SK-N-SH treated with all-trans-retinoic acid at 6 μM for 48 hours (cell line): Measurements from ENCODE around the gene POLR3A.

ENCODE experiments used
- ATAC-seq: fragments of 200-7000 bp; cut with Tn5 transposase; 3 replicates; pipeline ENCODE4 v1.9.1; 2020; ENCODE audit warnings: mild to moderate bottlenecking, moderate library complexity
- BACH2 ChIP-seq: fragments of 250-450 bp; sonication (Bioruptor Pico); IDR thresholded peaks from 2 replicates; pipeline ENCODE4 v1.9.0; 2021; ENCODE audit warnings: mild to moderate bottlenecking, borderline replicate concordance
- CSDC2 ChIP-seq: fragments of 250-450 bp; sonication (Bioruptor Pico); IDR thresholded peaks from 2 replicates; pipeline ENCODE4 v1.5.0; 2020; ENCODE audit warnings: mild to moderate bottlenecking, moderate library complexity
- ESRRG ChIP-seq: fragments of 250-450 bp; sonication (Bioruptor Pico); IDR thresholded peaks from 2 replicates; pipeline ENCODE4 v1.6.1; 2021; ENCODE audit warnings: mild to moderate bottlenecking
- GLIS3 ChIP-seq: fragments of 250-450 bp; sonication (Bioruptor Pico); IDR thresholded peaks from 2 replicates; pipeline ENCODE4 v1.5.0; 2020; ENCODE audit warnings: mild to moderate bottlenecking, moderate library complexity
- ISL1 ChIP-seq: fragments of 250-450 bp; sonication (Bioruptor Pico); IDR thresholded peaks from 2 replicates; pipeline ENCODE4 v2.1.2; 2022; ENCODE audit warnings: mild to moderate bottlenecking, moderate library complexity
- POU6F1 ChIP-seq: fragments of 250-450 bp; sonication (Bioruptor Pico); IDR thresholded peaks from 2 replicates; pipeline ENCODE4 v1.8.0; 2021; ENCODE audit warnings: low read depth, mild to moderate bottlenecking, moderate library complexity, borderline replicate concordance
- PPARA ChIP-seq: fragments of 250-450 bp; sonication (Bioruptor Pico); IDR thresholded peaks from 2 replicates; pipeline ENCODE4 v1.5.0; 2020; ENCODE audit warnings: mild to moderate bottlenecking, borderline replicate concordance
- RARB ChIP-seq: fragments of 250-450 bp; sonication (Bioruptor Pico); IDR thresholded peaks from 2 replicates; pipeline ENCODE4 v1.8.0; 2021; ENCODE audit warnings: mild to moderate bottlenecking, moderate library complexity
- SNAI2 ChIP-seq: fragments of 250-450 bp; sonication (Bioruptor Pico); IDR thresholded peaks from 2 replicates; pipeline ENCODE4 v1.5.0; 2020; ENCODE audit warnings: mild to moderate bottlenecking, moderate library complexity
- TCF4 ChIP-seq: fragments of 250-450 bp; sonication (Bioruptor Pico); IDR thresholded peaks from 2 replicates; pipeline ENCODE4 v1.8.0; 2021; ENCODE audit warnings: mild to moderate bottlenecking, moderate library complexity, borderline replicate concordance
- TOX ChIP-seq: fragments of 250-450 bp; sonication (Bioruptor Pico); IDR thresholded peaks from 2 replicates; pipeline ENCODE4 v1.8.0; 2021; ENCODE audit warnings: mild to moderate bottlenecking, moderate library complexity, borderline replicate concordance
- TSHZ2 ChIP-seq: fragments of 250-450 bp; sonication (Bioruptor Pico); IDR thresholded peaks from 2 replicates; pipeline ENCODE4 v1.5.0; 2020; ENCODE audit warnings: mild to moderate bottlenecking, moderate library complexity
- ZFP3 ChIP-seq: fragments of 250-450 bp; sonication (Bioruptor Pico); IDR thresholded peaks from 2 replicates; pipeline ENCODE4 v1.5.0; 2020; ENCODE audit warnings: mild to moderate bottlenecking, moderate library complexity
- ZFP30 ChIP-seq: fragments of 450-650 bp; formaldehyde crosslinking; IDR thresholded peaks from 2 replicates; pipeline ENCODE4 v1.5.0; 2022; ENCODE audit warnings: mild to moderate bottlenecking, moderate library complexity
- ZNF565 ChIP-seq: fragments of 450-650 bp; formaldehyde crosslinking; conservative IDR thresholded peaks from 2 replicates; pipeline ENCODE4 v1.5.0; 2020; ENCODE audit warnings: low read depth, mild to moderate bottlenecking, moderate library complexity
- ZNF70 ChIP-seq: fragments of 450-650 bp; formaldehyde crosslinking; IDR thresholded peaks from 2 replicates; pipeline ENCODE4 v1.5.0; 2020; ENCODE audit warnings: mild to moderate bottlenecking, moderate library complexity
- ZNF8 ChIP-seq: fragments of 450-650 bp; formaldehyde crosslinking; IDR thresholded peaks from 2 replicates; pipeline ENCODE4 v1.5.0; 2020; ENCODE audit warnings: mild to moderate bottlenecking, moderate library complexity
- TF ChIP-seq, protein P1 (sequence below): fragments of 250-450 bp; sonication (Bioruptor Pico); IDR thresholded peaks from 2 replicates; pipeline ENCODE4 v1.5.1; 2020; ENCODE audit warnings: low read depth, mild to moderate bottlenecking, moderate library complexity
- TF ChIP-seq, protein P2 (sequence below): fragments of 250-450 bp; sonication (Bioruptor Pico); IDR thresholded peaks from 2 replicates; pipeline ENCODE4 v1.5.1; 2021; ENCODE audit warnings: mild to moderate bottlenecking, moderate library complexity

The POLR3A gene

DNA sequence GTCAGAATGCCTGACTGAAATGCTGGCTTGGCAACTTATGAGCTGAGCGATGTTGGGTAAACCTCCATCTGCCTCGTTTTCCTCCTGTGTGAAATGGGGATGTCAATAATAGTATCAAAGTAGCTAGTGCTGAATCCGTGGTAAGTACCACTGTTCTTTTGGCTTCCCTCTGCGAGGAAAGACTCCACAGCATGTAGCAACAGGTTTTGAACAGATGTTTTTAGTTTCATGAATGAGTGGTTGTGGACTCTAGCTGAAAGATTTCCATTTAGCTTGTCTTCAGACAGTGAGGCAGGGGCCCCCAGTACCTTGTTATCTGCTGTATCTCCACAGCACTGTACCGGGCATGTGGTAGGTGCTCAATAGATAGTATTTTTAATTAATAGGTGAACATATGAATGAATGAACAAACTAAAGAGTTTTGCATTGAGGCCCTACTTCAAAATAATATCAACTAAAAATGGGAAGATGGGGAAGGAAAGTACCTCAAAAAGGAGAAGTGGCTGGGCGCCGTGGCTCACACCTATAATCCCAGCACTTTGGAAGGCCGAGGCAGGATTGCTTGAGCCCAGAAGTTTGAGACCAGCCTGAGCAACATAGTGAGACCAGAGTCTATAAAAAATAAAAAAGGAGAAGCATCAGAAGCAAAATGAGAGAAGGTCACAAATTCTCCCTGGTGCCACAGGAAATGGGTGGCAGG lies 97.1 kb downstream of the POLR3A start (continued):
- no peak for TF ChIP-seq POU6F1 (CRISPR knock-in tag)

DNA sequence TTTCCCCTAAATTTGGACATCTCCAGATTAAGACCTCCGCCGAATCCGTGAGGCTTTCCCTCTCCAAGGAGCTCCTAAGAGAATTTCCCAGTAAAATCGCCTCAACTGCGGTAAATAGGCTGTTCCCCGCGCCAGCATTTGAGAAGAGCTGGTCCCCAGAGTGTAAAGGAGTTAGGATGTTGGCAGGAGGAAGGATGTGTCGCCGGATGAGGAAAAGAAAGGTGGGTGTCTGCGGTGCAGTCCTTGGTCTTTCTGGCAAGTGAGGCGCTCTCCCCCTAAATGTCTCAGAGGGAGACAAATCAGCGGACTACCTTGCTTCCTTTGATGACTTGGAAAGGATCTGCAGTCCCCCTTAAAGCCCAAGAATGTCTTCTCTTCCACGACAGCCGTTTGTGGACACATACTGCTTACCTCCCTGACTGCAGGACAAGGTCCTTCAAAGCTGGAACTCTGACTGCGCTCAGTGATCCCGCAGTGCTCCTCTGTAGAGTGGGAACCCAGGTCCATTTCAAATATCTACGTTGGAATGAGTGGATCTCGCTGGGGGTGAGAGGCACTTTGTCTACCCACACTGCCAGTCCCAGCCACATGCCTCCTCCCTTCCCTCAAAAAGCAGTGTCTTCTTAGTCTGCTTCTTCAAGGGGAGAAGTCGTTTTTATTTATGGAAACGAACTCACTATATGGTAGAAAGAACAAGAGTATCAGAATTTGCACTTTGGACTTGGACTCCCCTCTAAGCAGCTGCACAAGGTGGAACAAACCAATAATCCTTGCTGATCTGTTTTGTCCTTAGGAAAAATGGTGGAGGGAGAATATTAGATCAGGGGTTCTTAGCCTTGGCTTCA lies 101.7 kb downstream of the POLR3A start:
- no peak for ATAC-seq
- TF ChIP-seq CSDC2 (no peak), TOX (CRISPR knock-in tag) (no peak), ZNF8 (no peak), GLIS3 (CRISPR knock-in tag) (no peak), ZFP3 (CRISPR knock-in tag) (no peak), ZNF565 (CRISPR knock-in tag) (no peak), ZFP30 (no peak), BACH2 (CRISPR knock-in tag) (no peak), SNAI2 (CRISPR knock-in tag) (no peak)
- TF ChIP-seq, protein P1, sequence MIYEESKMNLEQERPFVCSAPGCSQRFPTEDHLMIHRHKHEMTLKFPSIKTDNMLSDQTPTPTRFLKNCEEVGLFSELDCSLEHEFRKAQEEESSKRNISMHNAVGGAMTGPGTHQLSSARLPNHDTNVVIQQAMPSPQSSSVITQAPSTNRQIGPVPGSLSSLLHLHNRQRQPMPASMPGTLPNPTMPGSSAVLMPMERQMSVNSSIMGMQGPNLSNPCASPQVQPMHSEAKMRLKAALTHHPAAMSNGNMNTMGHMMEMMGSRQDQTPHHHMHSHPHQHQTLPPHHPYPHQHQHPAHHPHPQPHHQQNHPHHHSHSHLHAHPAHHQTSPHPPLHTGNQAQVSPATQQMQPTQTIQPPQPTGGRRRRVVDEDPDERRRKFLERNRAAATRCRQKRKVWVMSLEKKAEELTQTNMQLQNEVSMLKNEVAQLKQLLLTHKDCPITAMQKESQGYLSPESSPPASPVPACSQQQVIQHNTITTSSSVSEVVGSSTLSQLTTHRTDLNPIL (CRISPR knock-in tag), result no peak

DNA sequence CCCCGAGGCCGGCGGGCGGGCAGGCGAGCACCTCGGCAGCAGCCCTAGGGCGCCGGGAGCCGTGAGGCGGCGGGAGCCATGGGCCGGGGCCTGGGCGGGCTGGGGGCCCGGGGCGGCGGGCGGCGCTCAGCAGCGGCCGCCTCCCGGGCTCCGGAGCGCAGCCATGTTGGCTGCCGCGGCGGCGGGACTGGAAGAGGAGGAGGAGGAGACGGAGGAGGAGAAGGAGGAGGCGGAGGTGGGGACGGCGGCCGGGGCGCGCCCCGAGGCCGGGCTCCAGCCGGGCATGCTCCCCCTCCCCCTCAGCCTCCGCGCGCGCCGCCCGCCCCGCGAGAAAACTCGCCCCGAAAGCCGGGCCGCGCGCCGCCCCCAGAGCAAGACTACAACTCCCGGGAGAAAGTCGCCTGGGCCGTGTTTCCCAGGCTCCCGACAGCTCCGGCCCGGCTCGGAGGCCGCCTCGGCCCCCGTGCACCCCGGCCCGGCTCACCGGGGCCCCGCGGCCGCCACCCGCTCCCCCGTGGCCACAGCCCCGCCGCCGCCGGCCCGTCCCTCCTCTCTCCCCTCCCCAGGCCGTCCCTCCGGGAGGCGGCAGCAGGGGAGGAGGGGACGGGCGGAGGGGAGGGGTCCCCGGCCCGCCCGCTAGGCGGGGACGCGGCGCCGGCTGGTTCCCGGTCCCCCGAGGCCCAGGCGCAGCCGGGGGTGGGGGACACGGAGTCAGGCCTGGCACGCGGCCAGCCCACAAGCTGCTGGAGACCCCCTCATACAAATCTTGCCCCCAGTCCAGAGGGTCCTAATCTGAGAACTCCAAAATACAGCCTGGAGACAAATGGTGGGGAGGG lies 102.5 kb downstream of the POLR3A start, which contains the start of gene DLG5:
DLG5 (minus strand) TSS at position 190 of the 836 bp plus-strand sequence. CDS start 235 bp downstream, outside the sequence.
- 0 out of 2 replicates have a peak, but pooled peaks have one; percentile 35 for TF ChIP-seq TSHZ2 (CRISPR knock-in tag)
- TF ChIP-seq GLIS3 (CRISPR knock-in tag), result no peak
- peak; percentile 71 for ATAC-seq

GRCh38 chr10:77925795-77926565 lies 103.3 kb downstream of the POLR3A start:
- ATAC-seq, result peak; percentile 68
- TF ChIP-seq PPARA (CRISPR knock-in tag), result no peak
- TF ChIP-seq TOX (CRISPR knock-in tag), result no peak
- no peak for TF ChIP-seq BACH2 (CRISPR knock-in tag)
- no peak for TF ChIP-seq TCF4 (CRISPR knock-in tag)
- no peak for TF ChIP-seq TSHZ2 (CRISPR knock-in tag)
- no peak for TF ChIP-seq ZNF70 (CRISPR knock-in tag)
- TF ChIP-seq POU6F1 (CRISPR knock-in tag), result no peak
- no peak for TF ChIP-seq GLIS3 (CRISPR knock-in tag)
- no peak for TF ChIP-seq SNAI2 (CRISPR knock-in tag)
- no peak for TF ChIP-seq CSDC2
- no peak for TF ChIP-seq RARB
- TF ChIP-seq ISL1 (CRISPR knock-in tag), result no peak
- TF ChIP-seq ZFP3 (CRISPR knock-in tag), result no peak
- TF ChIP-seq ESRRG (CRISPR knock-in tag), result no peak
- TF ChIP-seq, protein P2, sequence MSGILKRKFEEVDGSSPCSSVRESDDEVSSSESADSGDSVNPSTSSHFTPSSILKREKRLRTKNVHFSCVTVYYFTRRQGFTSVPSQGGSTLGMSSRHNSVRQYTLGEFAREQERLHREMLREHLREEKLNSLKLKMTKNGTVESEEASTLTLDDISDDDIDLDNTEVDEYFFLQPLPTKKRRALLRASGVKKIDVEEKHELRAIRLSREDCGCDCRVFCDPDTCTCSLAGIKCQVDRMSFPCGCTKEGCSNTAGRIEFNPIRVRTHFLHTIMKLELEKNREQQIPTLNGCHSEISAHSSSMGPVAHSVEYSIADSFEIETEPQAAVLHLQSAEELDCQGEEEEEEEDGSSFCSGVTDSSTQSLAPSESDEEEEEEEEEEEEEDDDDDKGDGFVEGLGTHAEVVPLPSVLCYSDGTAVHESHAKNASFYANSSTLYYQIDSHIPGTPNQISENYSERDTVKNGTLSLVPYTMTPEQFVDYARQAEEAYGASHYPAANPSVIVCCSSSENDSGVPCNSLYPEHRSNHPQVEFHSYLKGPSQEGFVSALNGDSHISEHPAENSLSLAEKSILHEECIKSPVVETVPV (CRISPR knock-in tag), result no peak
